ENCODE results near the gene CACNB1.
"Not testable (repeated sequence)": the region's sequence is repeated elsewhere in the genome, so short reads cannot be mapped to it uniquely, and the experiment has no call there.

The CACNB1 gene

GRCh38 chr17:39174920-39175694 is 22.4 kb downstream of the CACNB1 start:
- peak; percentile 54 to 69 (median 54) for DNase-seq (ENCODE audit: low read depth in 3 of 3)

- DNase-seq (ENCODE audit: low read depth in 3 of 3): no peak
These were observed 23.8 kb downstream of the CACNB1 start for GRCh38 chr17:39173526-39174274.

- DNase-seq (ENCODE audit: low read depth in 3 of 3): no peak
These were observed 24.4 kb downstream of the CACNB1 start for GRCh38 chr17:39173080-39173479.

- no peak for DNase-seq (ENCODE audit: low read depth in 3 of 3)
These were observed 25.5 kb downstream of the CACNB1 start for GRCh38 chr17:39171933-39172332.

- no peak for DNase-seq (ENCODE audit: low read depth in 3 of 3)
These were observed 26.9 kb downstream of the CACNB1 start for GRCh38 chr17:39170558-39170957.

- DNase-seq (ENCODE audit: low read depth in 3 of 3): no peak
These were observed 27.4 kb downstream of the CACNB1 start for GRCh38 chr17:39170109-39170508.

DNA sequence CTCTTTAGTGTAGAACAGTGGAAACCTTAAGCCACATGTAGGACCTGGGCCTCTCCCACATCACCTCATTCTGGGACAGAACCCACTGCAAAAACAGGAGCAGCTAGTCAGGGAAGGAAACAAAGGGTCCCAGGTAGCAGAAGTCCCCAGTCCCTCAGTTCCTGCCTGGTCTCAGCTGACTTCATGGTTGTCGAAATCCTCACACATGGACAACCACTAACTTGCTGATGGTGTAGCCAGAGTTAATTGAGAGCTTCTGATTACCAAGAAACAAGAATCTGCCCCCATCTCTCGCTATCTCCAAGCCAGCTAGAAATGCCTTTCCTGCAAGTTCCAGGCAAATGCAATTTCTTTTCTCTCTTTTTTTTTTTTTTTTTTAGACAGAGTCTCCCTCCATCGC is 28.0 kb downstream of the CACNB1 start:
- DNase-seq (ENCODE audit: low read depth in 3 of 3): no peak

- no peak for DNase-seq (ENCODE audit: low read depth in 3 of 3)
These were observed 28.4 kb downstream of the CACNB1 start for GRCh38 chr17:39169101-39169500.

- DNase-seq (ENCODE audit: low read depth in 3 of 3): not testable (repeated sequence)
These were observed 29.0 kb downstream of the CACNB1 start for GRCh38 chr17:39168503-39168902.

GRCh38 chr17:39167476-39167875 is 30.0 kb downstream of the CACNB1 start:
- DNase-seq (ENCODE audit: low read depth in 3 of 3): no peak

GRCh38 chr17:39166437-39167335 is 30.8 kb downstream of the CACNB1 start:
- DNase-seq (ENCODE audit: low read depth in 3 of 3): no peak

DNA sequence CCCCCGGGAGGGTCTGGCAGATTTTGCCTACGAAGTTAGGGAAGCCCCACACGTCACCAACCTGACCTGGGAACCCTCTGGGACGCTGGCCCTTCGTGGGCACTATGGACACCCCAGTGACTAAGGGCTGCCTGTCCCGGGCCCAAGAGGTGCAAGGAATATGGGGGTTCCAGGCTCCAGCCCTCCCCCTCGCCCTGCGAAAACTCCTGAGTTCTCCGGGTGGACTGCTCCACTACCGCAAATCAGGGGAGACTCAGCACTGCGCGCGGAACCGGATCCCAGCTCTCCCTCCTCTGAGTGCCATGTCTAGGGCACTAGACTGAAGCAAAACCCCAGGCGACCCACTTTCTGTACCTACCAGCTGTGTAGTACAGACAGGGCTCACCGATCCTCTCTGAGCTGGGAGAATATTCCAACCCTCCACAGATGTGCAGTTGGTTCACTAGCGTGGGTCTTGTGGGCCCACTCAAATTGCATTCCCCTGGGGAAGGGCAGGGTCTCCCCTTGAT is 31.6 kb downstream of the CACNB1 start, which contains the start of gene ARL5C:
Gene ARL5C, minus strand, starts transcription at position 321 of the 509 bp plus-strand sequence. CDS start 401 bp downstream, outside the sequence.
- no peak for DNase-seq (ENCODE audit: low read depth in 3 of 3)

DNA sequence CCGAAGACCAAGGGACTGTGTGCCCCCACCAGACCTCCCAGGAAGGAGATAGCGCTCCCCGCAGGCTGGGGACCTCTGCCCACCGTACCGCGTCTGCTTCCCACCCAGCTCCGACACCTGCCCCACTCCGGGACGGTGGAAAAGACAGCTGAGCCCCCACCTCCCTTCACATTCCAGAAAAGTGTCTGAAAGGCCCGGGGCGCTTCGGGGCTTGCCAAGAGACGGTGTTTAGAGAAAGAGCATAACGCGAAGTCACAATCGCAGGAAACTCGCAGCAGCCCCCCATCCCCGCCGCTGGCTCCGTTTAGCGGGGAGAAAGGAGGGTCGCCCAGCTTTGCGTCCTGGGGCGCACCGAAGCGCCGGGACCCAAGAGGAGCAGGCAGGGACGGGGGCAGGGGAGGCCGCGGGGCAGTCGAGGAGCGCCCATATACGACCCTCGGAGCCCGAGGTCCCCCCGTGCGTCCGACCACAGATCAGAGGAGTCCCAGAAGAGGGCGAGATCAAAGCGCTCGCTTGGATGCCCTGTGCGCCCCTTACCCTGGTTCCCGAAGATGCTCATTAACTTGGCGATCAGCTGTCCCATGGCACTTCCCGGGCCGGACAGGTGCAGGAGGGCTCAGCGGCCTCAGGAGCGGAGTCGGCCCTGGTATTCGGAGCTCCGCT is 32.2 kb downstream of the CACNB1 start:
- no peak for DNase-seq (ENCODE audit: low read depth in 3 of 3)

GRCh38 chr17:39164675-39165143 is 32.8 kb downstream of the CACNB1 start:
- DNase-seq (ENCODE audit: low read depth in 3 of 3): peak; percentile 49 to 77 (median 55)

DNA sequence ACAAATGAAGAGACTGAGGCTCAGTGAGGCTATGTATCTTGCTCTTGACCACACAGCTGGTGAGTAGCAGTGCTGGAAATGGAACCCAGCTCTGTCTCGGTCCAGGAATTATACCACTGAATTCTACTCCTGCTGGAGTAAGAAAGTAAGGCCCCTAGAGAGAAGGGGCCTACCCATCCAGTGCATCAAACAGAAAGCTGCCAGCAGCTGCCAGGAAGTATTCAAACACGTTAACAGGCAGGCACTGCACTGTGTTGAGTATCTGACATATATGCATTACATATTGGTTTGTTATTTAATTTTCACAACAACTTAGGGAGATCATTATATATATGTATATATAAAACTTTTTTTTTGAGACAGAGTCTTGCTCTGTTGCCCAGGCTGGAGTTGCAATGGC is 35.5 kb downstream of the CACNB1 start:
- DNase-seq (ENCODE audit: low read depth in 3 of 3): no peak

- no peak for DNase-seq (ENCODE audit: low read depth in 3 of 3)
These were observed 38.8 kb downstream of the CACNB1 start for GRCh38 chr17:39158623-39159022.

DNA sequence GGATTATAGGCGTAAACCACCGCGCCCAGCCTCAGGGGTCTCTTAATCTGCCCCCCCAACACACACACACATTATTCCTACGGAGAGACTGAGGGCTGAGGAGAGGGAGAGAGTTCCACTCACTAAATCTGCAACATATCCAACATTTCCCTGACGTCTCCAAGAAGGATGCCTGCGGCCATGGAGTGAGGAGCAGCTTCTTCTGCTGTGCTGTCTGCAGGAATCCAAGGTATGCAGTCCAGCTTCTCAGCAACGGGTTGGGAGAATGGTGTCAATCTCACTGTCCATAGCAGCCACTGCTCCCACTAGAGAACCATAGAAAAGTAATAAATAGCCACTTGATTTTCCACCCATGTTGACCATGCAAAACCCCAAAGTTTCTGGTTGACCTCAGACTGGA is 41.0 kb downstream of the CACNB1 start:
- no peak for DNase-seq (ENCODE audit: low read depth in 3 of 3)

DNA sequence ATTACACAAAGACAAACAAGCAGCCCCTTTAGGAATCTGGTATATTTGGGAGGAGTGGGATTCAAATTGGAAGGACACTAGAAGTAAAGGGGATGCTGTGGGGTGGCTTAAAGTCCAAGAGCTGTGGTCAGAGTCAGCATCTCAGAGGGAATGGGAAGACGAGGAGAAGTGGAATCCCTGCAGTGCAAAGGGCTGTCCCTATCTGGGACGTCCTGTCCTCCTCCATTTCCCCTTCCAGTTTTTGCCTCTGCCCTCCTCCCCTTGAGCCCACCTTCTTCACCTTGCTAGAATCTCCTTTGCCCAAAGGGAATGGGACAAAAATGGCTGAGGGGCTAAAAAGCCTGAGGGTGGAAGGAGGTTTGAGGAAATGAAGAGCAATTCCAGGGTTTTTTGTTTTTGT is 41.8 kb downstream of the CACNB1 start:
- DNase-seq (ENCODE audit: low read depth in 3 of 3): no peak

DNA sequence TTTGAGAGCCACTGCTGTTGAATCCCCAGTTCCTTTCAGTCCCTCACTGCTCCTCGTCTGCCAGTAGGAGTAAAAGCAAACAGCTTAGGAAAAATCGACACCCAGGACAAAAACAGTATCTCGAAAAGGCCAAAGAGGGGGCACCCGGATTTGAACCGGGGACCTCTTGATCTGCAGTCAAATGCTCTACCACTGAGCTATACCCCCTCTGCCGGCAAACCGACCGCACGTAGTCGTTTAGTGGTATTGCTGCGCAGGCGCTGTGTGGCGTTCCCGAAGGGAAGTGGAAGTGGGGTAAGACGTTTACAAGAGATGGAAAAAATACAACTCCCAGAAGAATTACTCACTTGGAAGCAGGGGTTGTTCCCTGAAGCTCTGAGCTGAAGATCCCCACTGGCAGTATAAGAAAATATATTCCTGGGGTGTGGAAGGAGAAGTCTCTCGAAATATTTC is 43.8 kb downstream of the CACNB1 start:
- DNase-seq (ENCODE audit: low read depth in 3 of 3): peak; percentile 82 to 96 (median 85)

GRCh38 chr17:39151943-39152818 is 45.3 kb downstream of the CACNB1 start:
- peak in 1 of 3 donors; percentile 20 for DNase-seq (ENCODE audit: low read depth in 3 of 3)
